Measurements from ENCODE around the gene USP12. TPM values are rescaled to one million over a fixed set of nuclear protein-coding genes. Genes with fewer than 3 reads are reported as not detected.

Gene USP12
- total RNA-seq, 4 donors from 2014 or later = 26.2 to 39.0 (median 28.9) TPM

GRCh38 chr13:27024776-27025492, 146.7 kb downstream of the USP12 start:
- TF ChIP-seq CTCF (IDR thresholded peaks at IDR 0.05; ENCODE audit: low read depth) = no peak

GRCh38 chr13:27024074-27024461, 147.5 kb downstream of the USP12 start:
- TF ChIP-seq CTCF (IDR thresholded peaks at IDR 0.05; ENCODE audit: low read depth) = no peak

- TF ChIP-seq CTCF (IDR thresholded peaks at IDR 0.05; ENCODE audit: low read depth) = no peak
Measured at GRCh38 chr13:27023385-27024073, 148.1 kb downstream of the USP12 start.

- no peak for TF ChIP-seq CTCF (IDR thresholded peaks at IDR 0.05; ENCODE audit: low read depth)
Measured at GRCh38 chr13:27022571-27023311, 148.9 kb downstream of the USP12 start.

GRCh38 chr13:27020415-27020814, 151.2 kb downstream of the USP12 start:
- no peak for TF ChIP-seq CTCF (IDR thresholded peaks at IDR 0.05; ENCODE audit: low read depth)

GRCh38 chr13:27018882-27019281, 152.7 kb downstream of the USP12 start:
- TF ChIP-seq CTCF (IDR thresholded peaks at IDR 0.05; ENCODE audit: low read depth) = no peak

- TF ChIP-seq CTCF (IDR thresholded peaks at IDR 0.05; ENCODE audit: low read depth) = no peak
Measured at GRCh38 chr13:27018344-27018861, 153.2 kb downstream of the USP12 start.
